Activated T-cell treated with anti-CD3 and anti-CD28 coated beads, Interleukin-2, amount 50 U/mL, for 1 hour (primary cell): ENCODE measurements around the gene CD69.
"Not testable (repeated sequence)": the region's sequence is repeated elsewhere in the genome, so short reads cannot be mapped to it uniquely, and the experiment has no call there.

Source experiments
- DNase-seq: peaks from one replicate; pipeline ENCODE4 v3.0.0-alpha.2; 2020

The CD69 gene

DNA sequence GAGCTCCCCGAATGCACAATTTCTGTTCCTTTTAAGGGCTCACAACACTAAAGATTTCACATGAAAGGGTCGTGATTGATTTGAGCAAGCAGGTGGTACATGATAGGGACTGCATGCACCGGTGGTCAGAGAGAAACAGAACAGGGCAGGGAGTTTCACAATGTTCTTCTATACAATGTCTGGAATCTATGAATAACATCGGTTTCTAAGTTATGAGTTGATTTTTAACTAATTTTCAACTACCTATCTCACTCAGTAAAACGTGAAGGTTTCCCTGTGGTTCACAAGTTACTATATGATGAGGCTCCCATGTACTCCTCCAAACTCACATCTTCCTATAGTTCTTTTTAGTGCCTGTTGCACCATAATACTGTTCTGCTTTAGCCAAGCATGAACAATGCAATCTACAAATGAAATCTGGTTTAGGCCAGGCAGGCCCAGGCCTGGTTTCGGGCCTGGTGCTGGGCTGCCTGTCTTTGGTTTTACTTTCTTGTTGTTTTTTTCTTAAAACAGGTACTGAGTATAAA lies 47.6 kb downstream of the CD69 start:
- not testable (repeated sequence) for DNase-seq

DNA sequence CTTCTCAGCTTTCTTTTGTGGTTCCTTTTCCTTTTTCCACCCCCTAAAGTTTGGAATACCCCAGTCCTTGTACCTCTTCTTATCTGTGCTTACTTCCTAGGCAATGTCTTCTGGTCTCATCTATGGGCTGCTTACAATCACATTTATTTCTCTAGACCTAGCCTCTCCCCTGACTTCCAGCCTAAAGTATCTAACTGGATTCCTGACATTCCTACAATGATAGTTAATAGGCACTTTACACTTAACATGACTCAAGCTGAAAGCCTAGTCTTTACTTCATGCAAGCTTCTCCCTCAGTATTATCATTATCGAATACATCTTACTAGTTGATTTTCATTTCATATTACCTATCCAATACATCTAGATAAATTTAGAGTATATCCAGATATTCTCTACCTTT lies 49.0 kb downstream of the CD69 start:
- DNase-seq, result no peak

DNA sequence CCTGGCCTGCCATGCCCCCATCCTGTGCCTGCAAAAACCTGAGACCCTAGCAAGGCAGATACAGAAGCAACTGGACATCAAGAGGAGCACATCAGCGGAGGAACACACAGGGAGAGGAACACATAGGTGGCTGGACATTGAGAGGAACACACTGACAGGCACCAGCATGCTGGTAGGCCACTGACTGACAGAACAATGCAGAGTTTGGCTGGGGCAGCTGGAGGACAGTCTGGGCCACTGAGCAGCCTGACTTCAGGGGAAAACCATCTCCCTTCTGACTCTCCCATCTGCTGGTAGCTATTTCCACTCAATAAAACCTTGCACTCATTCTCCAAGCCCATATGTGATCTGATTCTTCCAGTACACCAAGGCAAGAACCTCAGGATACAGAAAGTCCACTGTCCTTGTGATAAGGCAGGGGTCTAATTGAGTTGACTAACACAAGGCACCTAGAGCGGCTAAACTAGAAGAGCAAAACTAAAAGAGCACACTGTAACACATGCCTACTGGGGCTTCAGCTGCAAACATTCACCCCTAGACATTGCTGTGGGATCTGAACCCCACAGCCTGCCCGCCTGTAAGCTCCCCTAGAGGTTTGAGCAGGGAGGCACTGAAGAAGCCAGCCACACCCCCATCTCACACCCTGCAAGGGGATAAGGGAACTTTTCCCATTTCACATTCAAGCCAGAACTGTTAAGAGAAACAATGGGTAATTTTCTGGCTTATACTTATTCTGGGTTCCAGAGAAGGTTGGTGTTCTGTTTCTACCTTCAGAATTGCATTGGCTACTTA lies 49.9 kb downstream of the CD69 start:
- DNase-seq, result no peak

DNA sequence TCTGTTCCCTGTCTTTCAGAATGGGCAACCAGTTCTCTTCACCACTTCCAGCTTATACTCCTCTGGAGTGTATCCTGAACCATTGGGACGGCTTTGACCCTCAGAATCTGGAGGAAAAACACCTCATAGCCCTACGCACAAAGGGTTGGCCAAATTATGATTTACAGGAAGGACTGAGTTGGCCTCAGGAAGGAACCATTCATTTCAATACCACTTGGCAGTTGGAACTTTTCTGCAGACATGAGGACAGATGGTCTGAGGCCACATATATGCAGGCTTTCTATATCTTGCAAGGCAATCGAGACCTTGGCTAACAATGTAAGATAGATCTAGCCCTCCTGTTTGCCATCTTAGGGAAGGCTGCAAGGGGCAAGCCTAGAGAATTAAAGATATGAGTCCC lies 51.8 kb downstream of the CD69 start:
- no peak for DNase-seq

DNA sequence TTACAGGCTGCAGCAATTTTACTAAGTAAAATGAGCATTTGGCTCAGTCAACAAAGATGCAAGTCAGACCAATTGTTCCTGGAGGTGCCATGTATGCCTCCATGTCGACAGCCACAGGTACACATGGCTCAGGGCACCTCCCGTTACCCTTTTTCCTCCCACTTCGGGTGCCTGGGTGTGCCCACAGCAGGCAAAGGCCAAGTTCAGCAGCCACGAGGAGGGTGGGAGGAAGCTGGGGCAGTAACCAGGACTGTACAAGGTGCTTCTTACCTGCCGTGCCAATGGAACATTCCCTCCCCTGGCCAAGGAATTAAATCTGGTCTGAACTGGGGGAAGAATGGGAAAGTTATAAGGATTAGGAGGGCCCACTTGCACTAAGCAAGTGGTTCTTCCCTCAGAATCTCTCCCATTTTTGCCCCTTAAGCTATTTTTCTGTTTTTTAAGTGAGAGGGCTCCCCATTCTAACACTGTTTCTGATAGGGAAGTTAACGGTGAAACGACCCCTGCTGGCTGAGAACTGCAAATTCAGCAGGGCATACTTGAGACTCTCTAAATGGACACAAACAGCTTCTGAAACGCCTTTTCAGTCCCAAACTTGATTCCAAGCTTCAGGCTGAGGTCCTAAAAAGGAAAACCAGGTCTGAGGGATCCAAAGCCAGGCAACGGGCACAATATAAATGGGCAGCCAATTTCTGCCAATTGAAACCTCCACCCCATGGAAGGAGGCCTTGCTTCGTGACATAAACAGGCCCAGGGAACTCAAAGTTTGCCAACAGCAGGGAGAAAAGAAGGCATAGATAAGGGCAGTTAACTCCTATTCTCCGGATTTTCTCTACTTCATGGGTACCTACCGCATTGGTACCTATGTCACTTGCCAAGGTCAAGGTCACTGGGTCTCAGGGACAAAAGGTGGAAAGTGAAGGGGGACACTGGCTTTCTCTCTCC lies 52.6 kb downstream of the CD69 start:
- peak; percentile 66 for DNase-seq

DNA sequence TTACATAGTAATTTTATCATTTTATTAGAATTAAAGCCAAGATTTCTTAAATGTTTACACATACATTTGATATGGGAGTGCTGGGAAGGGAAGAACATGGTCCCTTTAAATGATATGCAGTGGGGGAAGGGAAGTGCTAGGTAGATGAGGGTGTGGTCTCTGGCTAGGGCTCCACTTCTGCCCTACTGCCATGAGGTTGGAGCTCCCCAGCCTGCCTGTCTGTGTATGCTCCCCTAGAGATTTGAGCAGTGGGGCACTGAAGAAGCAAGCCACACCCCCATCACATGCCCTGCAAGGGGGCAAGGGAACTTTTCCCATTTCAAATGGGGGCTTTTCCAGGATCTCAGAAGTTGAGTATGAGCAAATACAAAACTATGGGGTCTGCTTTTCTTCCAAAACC lies 53.3 kb downstream of the CD69 start:
- DNase-seq, result no peak

DNA sequence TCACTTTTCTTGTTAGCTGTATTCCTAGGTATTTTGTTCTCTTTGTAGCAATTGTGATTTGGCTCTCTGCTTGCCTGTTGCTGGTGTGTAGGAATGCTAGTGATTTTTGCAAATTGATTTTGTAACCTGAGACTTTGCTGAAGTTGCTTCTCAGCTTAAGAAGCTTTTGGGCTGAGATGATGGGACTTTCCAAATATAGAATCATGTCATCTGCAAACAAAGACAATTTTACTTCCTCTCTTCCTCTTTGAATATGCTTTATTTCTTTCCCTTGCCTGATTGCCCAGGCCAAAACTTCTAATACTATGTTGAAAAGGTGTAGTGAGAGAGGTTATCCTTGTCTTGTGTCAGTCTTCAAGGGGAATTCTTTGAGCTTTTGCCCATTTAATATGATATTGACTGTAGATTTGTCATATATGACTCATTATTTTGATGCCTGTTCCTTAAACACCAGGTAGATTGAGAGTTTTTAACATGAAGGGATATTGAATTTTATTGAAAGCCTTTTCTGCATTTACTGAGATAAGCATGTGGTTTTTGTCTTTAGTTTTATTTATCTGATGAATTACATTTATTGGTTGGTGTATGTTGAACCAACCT lies 54.5 kb downstream of the CD69 start:
- no peak for DNase-seq

DNA sequence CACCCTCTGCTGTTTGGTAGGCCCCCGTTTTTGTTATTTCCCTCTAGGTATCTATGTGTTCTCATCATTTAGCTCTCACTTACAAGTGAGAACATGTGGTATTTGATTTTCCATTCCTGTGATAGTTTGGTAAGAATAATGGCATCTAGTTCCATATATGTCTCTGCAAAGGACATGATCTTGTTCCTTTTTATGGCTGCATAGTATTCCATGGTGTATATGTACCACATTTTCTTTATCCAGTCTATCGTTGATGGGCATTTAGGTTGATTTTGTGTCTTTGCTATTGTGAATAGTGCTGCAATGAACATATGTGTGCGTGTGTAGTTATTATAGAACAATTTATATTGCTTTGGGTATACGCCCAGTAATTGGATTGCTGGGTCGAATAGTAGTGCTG lies 56.1 kb downstream of the CD69 start:
- not testable (repeated sequence) for DNase-seq
